ENCODE results near the gene EVPLL. TPM values are rescaled to one million over a fixed set of nuclear protein-coding genes. Genes with fewer than 3 reads are reported as not detected.

Gene EVPLL
- total and polyA plus RNA-seq, 2 of the 4 experiments (the other 2 are of a cell fraction): not detected

DNA sequence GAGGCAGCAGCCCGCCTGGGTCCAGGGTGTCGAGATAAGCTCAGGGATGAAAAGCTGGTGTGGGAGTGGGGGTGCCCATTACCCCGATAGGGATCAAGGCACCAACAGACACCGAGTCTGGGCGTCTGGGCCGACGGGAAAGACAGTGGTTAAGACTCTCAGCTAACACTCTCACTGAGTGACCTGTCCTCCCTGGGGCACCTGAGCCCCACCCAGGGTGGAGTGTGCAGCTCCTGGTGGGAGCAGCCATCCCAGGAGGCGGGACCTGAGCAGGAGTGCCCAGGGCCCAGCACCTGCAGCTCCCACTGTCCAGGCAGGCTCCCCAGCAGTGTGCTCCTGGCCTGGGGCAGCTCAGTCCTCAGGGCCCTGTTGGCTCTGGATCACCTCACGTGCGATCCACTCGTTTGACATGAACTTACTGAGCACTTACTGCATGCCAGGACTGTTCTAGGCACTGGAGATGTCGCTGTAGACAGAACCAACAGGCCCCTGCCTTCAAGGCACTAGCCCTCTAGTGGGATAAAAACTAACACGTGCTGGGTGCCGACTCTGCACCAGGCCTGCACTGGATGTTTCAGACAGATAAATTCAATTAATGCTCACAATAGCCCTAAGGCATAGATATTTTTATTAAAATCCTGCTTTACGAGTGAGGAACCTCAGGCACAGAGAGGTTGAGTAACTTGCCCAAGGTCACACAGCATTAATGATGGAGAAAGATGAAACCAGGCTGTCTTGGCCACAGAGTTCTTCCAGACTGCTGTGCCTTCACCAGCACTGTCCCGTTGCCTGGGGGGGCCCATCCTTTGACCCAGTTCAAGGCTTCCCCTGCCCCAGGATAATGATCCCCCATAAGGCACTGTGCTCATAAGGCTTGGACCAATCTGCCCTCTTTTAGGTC, 1.9 kb downstream of the EVPLL start:
- Histone ChIP-seq H2BK15ac (ENCODE audit: low read depth, low read length) (no peak overlapping the region), H3K4me3 (ENCODE audit: insufficient read depth, low read depth, low read length) (no peak overlapping the region), H4K5ac (ENCODE audit: low read depth, low read length) (no peak overlapping the region), H3K27me3 (ENCODE audit: control insufficient read depth, insufficient read depth, low read length) (peaks cover 28% of the 10 kb centered on the region), H4K8ac (ENCODE audit: low read depth in 2 of 2, low read length in 2 of 2) (no peak overlapping the region), H3K4me2 (ENCODE audit: low read depth, low read length) (no peak overlapping the region), H2BK5ac (ENCODE audit: low read depth, low read length, poor library complexity, severe bottlenecking) (no peak overlapping the region), H2BK120ac (ENCODE audit: low read depth, low read length) (no peak overlapping the region), H3K9me3 (ENCODE audit: control insufficient read depth, insufficient read depth, low read length) (peaks cover 5% of the 10 kb centered on the region), H2AK5ac (ENCODE audit: low read depth, low read length) (no peak overlapping the region), H2AFZ (replicated peaks; ENCODE audit: low read length, poor library complexity) (no peak overlapping the region), H2BK20ac (ENCODE audit: low read depth, low read length) (no peak overlapping the region), H3K79me1 (ENCODE audit: low read depth in 1 of 2, low read length in 2 of 2) (no peaks in the 10 kb centered on the region), H3K4ac (ENCODE audit: low read depth, low read length) (no peak overlapping the region), H3K36me3 (ENCODE audit: control insufficient read depth, insufficient read depth, low read length) (no peaks in the 10 kb centered on the region), H3K9me1 (ENCODE audit: insufficient read depth, low read length) (no peaks in the 10 kb centered on the region), H3K23ac (ENCODE audit: low read depth, low read length) (no peak overlapping the region), H3K9ac (ENCODE audit: low read depth, low read length) (no peak overlapping the region), H4K20me1 (ENCODE audit: insufficient read depth, low read length) (no peaks in the 10 kb centered on the region), H3K56ac (ENCODE audit: extremely low read depth, insufficient read depth, low read length) (no peak overlapping the region), H3K18ac (ENCODE audit: low read depth, low read length) (no peak overlapping the region), H3K27ac (ENCODE audit: insufficient read depth, low read length) (no peak overlapping the region), H3K4me1 (ENCODE audit: control insufficient read depth, insufficient read depth, low read length) (no peaks in the 10 kb centered on the region), H2AK9ac (replicated peaks; ENCODE audit: low read depth, low read length, poor library complexity) (no peak overlapping the region), H4K91ac (ENCODE audit: insufficient read depth, low read depth, low read length) (no peak overlapping the region), H3K14ac (replicated peaks; ENCODE audit: low read depth, low read length) (no peak overlapping the region)
- in situ Hi-C loops (cut with MboI; ENCODE audit: low sequenced_read_pairs) (no loop called here), intact Hi-C loops (cut with micrococcal nuclease) (no loop called here), dilution Hi-C loops (cut with HindIII; ENCODE audit: low sequenced_read_pairs, unreplicated experiment) (no loop called here)
- ChIA-PET POLR2A (ENCODE audit: unreplicated experiment) (no interaction called here), CTCF (no interaction called here)
- DNase-seq: no peak
- 55% methylated on average over 4 of the region's 16 CpGs; no CpG with 5 or more reads in 1 of the 2 experiments for WGBS, 2 experiments (ENCODE audit: extremely low coverage in 2 of 2, insufficient read length in 1 of 2)
- no TSS peak for BruUV-seq (replicated peaks)
- no peak for ATAC-seq (ENCODE audit: low read depth)
- TF ChIP-seq POLR2A (IDR thresholded peaks at IDR 0.05; ENCODE audit: low read depth, low read length) (no peak), SMC3 (IDR thresholded peaks at IDR 0.05; ENCODE audit: low read depth, low read length) (no peak), FOS (IDR thresholded peaks at IDR 0.05; ENCODE audit: low read depth, low read length) (no peak), CTCF (conservative IDR thresholded peaks at IDR 0.05; ENCODE audit: low read depth, low read length) (no peak), MAZ (IDR thresholded peaks at IDR 0.05; ENCODE audit: borderline replicate concordance, low read depth, low read length) (no peak), RCOR1 (IDR thresholded peaks at IDR 0.05; ENCODE audit: insufficient replicate concordance, low read length) (no peak), CEBPB (IDR thresholded peaks at IDR 0.05; ENCODE audit: low read depth, low read length) (no peak), NFE2L2 (IDR thresholded peaks at IDR 0.05; ENCODE audit: low read depth, low read length) (no peak), CHD1 (IDR thresholded peaks at IDR 0.05; ENCODE audit: low read depth, low read length) (no peak), RFX5 (IDR thresholded peaks at IDR 0.05; ENCODE audit: low read depth, low read length) (no peak), MAFK (IDR thresholded peaks at IDR 0.05; ENCODE audit: low read depth, low read length) (no peak), MXI1 (IDR thresholded peaks at IDR 0.05; ENCODE audit: borderline replicate concordance, low read depth, low read length) (no peak), USF2 (IDR thresholded peaks at IDR 0.05; ENCODE audit: low read depth, low read length) (no peak), RAD21 (IDR thresholded peaks at IDR 0.05; ENCODE audit: low read length) (no peak)
- TF ChIP-seq, protein P1, sequence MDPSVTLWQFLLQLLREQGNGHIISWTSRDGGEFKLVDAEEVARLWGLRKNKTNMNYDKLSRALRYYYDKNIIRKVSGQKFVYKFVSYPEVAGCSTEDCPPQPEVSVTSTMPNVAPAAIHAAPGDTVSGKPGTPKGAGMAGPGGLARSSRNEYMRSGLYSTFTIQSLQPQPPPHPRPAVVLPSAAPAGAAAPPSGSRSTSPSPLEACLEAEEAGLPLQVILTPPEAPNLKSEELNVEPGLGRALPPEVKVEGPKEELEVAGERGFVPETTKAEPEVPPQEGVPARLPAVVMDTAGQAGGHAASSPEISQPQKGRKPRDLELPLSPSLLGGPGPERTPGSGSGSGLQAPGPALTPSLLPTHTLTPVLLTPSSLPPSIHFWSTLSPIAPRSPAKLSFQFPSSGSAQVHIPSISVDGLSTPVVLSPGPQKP (IDR thresholded peaks at IDR 0.05; ENCODE audit: borderline replicate concordance, low read depth, low read length): no peak
